HG02938 (cell line): ENCODE data around the gene DNAAF8.
"Not testable (repeated sequence)": the region's sequence is repeated elsewhere in the genome, so short reads cannot be mapped to it uniquely, and the experiment has no call there.

Experiments
- ATAC-seq: cut with Tn5 transposase; IDR thresholded peaks from one replicate; pipeline ENCODE4 v1.9.1; 2021; ENCODE audit warnings: mild to moderate bottlenecking, moderate library complexity; ENCODE audit not compliant: unreplicated experiment

DNAAF8 gene

GRCh38 chr16:4723071-4723767, 11.1 kb upstream of the DNAAF8 start:
- no peak for ATAC-seq

DNA sequence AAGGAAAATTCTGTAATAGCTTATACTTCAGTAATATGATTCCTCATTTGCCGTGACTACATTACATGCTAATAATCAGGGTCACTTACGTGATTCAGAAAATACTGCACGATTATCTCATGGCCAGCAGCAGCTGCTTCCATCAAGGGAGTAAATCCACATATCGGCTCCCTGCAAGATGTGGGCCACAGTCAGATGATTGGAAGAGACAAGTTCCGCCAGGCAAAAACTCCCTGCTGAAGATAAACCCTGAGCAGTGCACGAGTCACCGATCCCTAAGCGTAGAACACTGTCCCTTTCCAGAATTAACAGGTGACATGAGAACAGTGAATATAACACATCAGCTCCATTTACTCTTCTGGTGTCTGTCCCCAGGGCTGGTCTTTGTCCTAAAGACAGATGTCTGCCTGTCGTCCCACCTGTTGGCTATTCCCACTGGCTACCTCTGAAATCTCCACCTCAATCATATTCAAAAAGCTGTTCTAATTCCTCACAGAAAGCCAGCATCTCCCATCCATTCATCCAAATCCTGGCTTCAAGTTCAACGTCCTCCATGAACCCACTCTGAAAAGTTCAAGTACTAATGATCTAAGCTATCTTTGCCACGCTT, 9.6 kb upstream of the DNAAF8 start:
- ATAC-seq = no peak

- ATAC-seq = no peak
Observed at GRCh38 chr16:4726616-4727015, 7.7 kb upstream of the DNAAF8 start.

DNA sequence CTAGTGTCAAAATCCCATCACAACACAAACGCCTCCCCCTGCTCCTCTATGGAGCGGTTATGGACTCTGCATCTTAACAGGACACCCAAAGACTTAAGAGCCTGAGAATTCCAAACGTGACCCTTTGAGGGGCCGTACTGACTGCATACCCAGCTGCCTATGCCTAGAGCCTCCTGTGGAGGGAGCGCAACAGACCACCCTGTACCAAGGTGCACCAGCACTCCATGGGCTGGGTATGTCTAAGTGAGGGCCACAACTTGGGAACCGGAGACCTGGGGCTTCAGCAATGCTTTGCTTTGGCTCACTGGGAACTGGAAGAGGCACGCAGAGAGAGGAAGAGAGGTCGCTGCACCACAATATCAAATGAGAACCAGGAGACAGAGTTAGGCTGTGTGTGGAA, 5.7 kb upstream of the DNAAF8 start:
- no peak for ATAC-seq

- no peak for ATAC-seq
Observed at GRCh38 chr16:4729876-4730275, 4.5 kb upstream of the DNAAF8 start.

DNA sequence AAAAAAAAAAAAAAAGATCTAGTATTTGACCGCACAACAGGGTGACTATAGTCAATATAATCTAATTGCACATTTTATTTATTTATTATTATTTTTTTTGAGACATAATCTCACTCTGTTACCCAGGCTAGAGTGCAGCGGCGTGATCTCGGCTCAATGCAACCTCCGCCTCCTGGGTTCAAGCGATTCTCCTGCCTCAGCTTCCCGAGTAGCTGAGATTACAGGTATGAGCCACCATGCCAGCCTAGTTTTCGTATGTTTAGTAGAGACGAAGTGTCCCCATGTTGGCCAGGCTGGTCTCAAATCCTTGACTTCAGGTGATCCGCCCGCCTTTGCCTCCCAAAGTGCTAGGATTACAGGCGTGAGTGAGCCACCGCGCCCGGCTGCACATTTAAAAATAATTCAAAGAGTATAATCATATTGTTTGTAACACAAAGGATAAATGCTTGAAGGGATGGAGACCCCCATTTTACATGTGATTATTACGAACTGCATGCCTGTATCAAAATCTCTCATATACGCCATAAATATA, 1.1 kb upstream of the DNAAF8 start:
- ATAC-seq = no peak

DNA sequence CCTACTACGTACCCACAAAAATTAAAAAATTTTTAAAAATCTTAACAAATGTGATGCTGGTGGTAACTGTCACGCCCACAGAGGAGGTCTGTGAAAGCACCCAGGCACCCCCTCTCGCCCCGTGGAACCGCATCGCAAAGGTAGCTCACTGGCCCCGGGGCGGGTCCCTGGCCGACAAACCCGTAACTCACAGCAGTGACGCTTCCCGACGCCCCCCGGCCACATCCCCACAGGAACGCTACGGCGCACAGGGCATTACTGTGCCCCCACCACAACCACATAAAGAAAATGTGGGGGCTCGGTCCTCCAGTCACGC, 632 bp upstream of the DNAAF8 start:
- peak; percentile 17 for ATAC-seq

GRCh38 chr16:4734730-4735535, 596 bp downstream of the DNAAF8 start:
- peak; percentile 66 for ATAC-seq

DNA sequence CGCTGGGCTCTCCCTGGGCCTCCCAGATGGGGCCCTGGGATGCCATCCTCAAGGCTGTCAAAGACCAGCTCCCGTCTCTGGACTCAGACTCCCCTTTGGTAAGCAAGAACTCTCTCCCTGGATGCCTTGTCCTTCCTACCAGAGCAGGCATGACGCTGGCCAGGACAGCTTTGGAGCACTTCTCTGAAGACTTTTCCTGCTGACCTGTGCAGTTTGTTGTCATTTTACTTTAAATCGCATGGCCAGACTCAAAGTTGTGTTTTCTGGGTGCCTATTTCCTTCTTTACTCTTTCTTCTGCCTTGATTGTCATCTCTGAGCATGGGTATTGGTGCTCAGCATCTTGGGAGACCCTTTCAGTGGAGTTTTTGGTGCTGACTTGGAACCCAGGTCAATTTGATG, 2.2 kb downstream of the DNAAF8 start:
- ATAC-seq = no peak

DNA sequence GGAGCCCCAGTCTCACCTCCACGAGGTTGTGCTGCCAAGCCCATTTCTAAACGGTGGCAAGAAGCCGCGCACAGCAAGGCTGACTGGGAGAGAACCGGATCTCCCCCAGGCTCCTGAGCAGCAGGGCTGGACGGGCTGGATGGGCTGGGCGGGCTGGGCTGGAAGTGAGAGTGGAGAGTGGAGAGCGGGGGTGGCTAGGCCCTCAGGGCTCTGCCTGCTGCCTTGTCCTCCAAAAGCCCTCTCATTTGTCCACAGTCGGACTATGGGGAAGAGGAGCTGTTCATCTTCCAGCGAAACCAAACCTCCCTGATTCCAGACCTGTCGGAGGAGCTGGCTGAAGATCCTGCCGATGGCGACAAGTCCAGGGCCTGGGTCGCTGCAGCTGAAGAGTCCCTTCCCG, 3.2 kb downstream of the DNAAF8 start:
- no peak for ATAC-seq

DNA sequence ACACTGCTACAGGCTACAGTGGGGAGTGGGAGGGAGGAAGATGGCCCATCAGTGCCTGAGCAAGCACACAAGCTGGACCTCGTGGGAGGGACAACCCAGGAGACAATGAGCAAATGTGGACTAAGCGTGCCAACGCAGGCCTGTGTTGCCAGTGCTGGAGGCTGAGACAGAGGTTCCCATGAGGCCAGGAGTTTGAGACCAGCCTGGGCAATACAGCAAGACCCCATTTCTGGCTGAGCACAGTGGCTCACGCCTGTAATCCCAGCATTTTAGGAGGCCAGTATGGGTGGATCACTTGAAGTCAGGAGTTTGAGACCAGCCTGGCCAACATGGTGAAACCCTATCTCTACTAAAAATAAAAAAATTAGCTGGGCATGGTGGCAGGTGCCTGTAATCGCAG, 4.0 kb downstream of the DNAAF8 start:
- ATAC-seq = not testable (repeated sequence)

DNA sequence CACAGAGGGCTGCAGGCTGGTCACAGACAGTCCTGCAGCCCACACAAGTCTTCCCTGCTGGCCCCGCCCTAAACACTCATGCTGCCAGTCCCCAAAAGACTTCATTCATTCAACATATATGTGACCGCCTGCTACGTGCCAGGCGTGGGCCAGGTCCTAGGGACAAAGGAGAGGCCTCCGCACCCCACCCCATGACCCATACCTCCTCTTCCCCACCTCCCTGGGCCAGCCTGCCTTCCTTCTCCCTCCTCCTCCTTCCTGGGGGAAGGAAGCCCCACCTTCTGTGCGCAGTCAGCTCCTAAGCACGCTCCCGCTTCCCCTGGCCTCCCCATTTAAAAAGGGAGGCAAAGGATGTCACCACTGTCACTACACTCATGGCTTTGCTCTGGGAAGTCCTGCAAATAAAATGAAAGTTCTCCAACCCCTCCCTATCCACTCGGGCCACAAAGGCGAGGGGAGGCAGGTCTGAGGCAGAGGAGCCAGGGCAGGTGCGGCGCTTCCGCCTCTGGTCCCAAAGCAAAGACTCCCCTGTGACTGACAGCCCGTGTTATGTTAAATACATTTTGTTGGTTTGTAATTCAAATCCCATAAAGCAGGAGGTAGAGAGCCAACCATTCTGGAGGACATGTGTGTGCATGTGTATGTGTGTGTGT, 9.0 kb downstream of the DNAAF8 start:
- no peak for ATAC-seq

- ATAC-seq = no peak
Observed at GRCh38 chr16:4744555-4745273, 10.4 kb downstream of the DNAAF8 start.

- ATAC-seq = no peak
Observed at GRCh38 chr16:4745274-4745569, 10.9 kb downstream of the DNAAF8 start.

GRCh38 chr16:4746215-4746614, 11.9 kb downstream of the DNAAF8 start:
- no peak for ATAC-seq

- ATAC-seq = no peak
Observed at GRCh38 chr16:4746991-4747574, 12.7 kb downstream of the DNAAF8 start.

DNA sequence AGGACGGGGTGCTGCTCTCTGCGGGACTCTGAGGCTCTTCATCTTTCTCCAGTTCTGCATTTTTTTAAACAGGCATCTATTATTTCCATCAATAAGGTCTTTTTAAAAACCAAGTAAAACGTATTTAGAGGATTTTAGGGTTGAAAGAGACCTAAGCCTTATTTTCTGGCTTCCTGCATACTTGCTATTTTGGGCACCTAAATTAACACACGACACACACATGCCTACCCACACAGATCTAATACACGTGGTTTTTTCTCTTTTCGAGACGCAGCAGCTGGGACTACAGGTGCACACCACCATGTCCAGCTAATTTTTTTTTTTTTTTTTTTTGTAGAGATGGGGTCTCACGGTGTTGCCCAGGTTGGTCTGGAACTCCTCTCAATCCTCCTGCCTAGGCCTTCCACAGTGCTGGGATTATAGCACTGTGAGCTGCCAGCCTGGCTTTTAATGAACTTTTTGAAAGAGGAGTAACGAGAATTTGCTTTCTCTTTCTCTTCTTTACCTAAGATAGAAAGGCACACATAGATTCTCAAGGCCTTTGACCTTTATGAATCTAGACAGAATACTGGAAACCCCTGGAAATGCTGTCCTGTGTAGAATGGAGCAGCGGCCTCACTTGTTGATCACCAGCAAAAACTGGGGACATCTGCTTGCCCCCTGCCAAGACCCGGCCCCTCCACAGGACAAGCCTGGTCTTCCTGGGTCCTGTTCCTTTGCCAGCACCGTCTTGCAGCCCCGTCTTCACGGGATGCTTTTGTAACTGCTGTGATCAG, 13.8 kb downstream of the DNAAF8 start:
- ATAC-seq = no peak

- no peak for ATAC-seq
Observed at GRCh38 chr16:4748682-4749411, 14.5 kb downstream of the DNAAF8 start.

- ATAC-seq = no peak
Observed at GRCh38 chr16:4749700-4750257, 15.4 kb downstream of the DNAAF8 start.
